Uterus (tissue), 2 donors: Measurements from ENCODE around the gene COG6.

Source experiments
- CTCF ChIP-seq, 4 experiments: fragments of 200-600 bp in 2 of 4; fragments of 450-650 bp in 2 of 4; sonication (generic) in 2 of 4; IDR thresholded peaks; one replicate each; pipeline ENCODE4 v1.5.1; 2016 to 2019; ENCODE audit warnings: antibody characterized with exemption in 4 of 4, mild to moderate bottlenecking in 2 of 4, moderate library complexity in 1 of 4
- POLR2A ChIP-seq, 2 donors: fragments of 450-650 bp; IDR thresholded peaks; one replicate each; pipeline ENCODE4 v1.6.1; 2016; ENCODE audit warnings: antibody characterized with exemption in 2 of 2, mild to moderate bottlenecking in 1 of 2, moderate library complexity in 1 of 2

- TF ChIP-seq CTCF (IDR thresholded peaks at IDR 0.05) (no peak), POLR2A (IDR thresholded peaks at IDR 0.05) (no peak)
Measured at GRCh38 chr13:39784347-39784746, 128.9 kb downstream of the COG6 start.
